HG02840 (cell line): ENCODE data around the gene SPATA7.

Experiments used
- ATAC-seq: cut with Tn5 transposase; IDR thresholded peaks from one replicate; pipeline ENCODE4 v1.9.1; 2021; ENCODE audit warnings: mild to moderate bottlenecking, moderate library complexity, moderate number of reproducible peaks; ENCODE audit not compliant: unreplicated experiment, low FRiP score

Gene SPATA7

GRCh38 chr14:88411039-88411438, 25.6 kb downstream of the SPATA7 start:
- no peak for ATAC-seq

- no peak for ATAC-seq
These were observed 32.1 kb downstream of the SPATA7 start for GRCh38 chr14:88417594-88417993.

GRCh38 chr14:88420187-88420586, 34.7 kb downstream of the SPATA7 start:
- no peak for ATAC-seq

- ATAC-seq, result no peak
These were observed 35.8 kb downstream of the SPATA7 start for GRCh38 chr14:88421286-88421685.

GRCh38 chr14:88422047-88422446, 36.6 kb downstream of the SPATA7 start:
- no peak for ATAC-seq

- no peak for ATAC-seq
These were observed 37.6 kb downstream of the SPATA7 start for GRCh38 chr14:88422919-88423650.

- no peak for ATAC-seq
These were observed 39.1 kb downstream of the SPATA7 start for GRCh38 chr14:88424573-88424972.

- ATAC-seq, result no peak
These were observed 40.8 kb downstream of the SPATA7 start for GRCh38 chr14:88426271-88426670.

- no peak for ATAC-seq
These were observed 45.5 kb downstream of the SPATA7 start for GRCh38 chr14:88430976-88431375.

GRCh38 chr14:88437658-88438057, 52.2 kb downstream of the SPATA7 start:
- ATAC-seq, result no peak

GRCh38 chr14:88439088-88439487, 53.6 kb downstream of the SPATA7 start:
- no peak for ATAC-seq

- ATAC-seq, result no peak
These were observed 66.8 kb downstream of the SPATA7 start for GRCh38 chr14:88452231-88452630.

GRCh38 chr14:88454886-88455285, 69.4 kb downstream of the SPATA7 start:
- ATAC-seq, result no peak

- ATAC-seq, result no peak
These were observed 77.9 kb downstream of the SPATA7 start for GRCh38 chr14:88463318-88463717.

- ATAC-seq, result no peak
These were observed 82.9 kb downstream of the SPATA7 start for GRCh38 chr14:88468406-88468805.

- no peak for ATAC-seq
These were observed 85.3 kb downstream of the SPATA7 start for GRCh38 chr14:88470542-88471440.

- no peak for ATAC-seq
These were observed 88.3 kb downstream of the SPATA7 start for GRCh38 chr14:88473791-88474190.

GRCh38 chr14:88476214-88476774, 90.8 kb downstream of the SPATA7 start:
- no peak for ATAC-seq

- ATAC-seq, result no peak
These were observed 91.4 kb downstream of the SPATA7 start for GRCh38 chr14:88476825-88477224.

GRCh38 chr14:88477513-88478250, 92.2 kb downstream of the SPATA7 start:
- ATAC-seq, result no peak

- no peak for ATAC-seq
These were observed 93.5 kb downstream of the SPATA7 start for GRCh38 chr14:88478931-88479330.
